Loucy (cell line): ENCODE measurements around the gene LRRC27.
"Not testable (repeated sequence)": the region's sequence is repeated elsewhere in the genome, so short reads cannot be mapped to it uniquely, and the experiment has no call there.

Experiments used
- H2AFZ ChIP-seq: fragments of 200-600 bp; sonication (generic); 2 replicates; pipeline ENCODE4 v1.6.0; 2016; ENCODE audit warnings: antibody characterized with exemption, mild to moderate bottlenecking, low read length, moderate library complexity
- H3F3A ChIP-seq: fragments of 200-600 bp; 2 replicates; pipeline ENCODE4 v1.6.0; 2016; ENCODE audit warnings: antibody characterized with exemption, low read depth, mild to moderate bottlenecking
- H3K27me3 ChIP-seq: fragments of 200-600 bp; sonication (generic); 2 replicates; pipeline ENCODE4 v1.6.1; 2014; ENCODE audit warnings: low read length, mild to moderate bottlenecking; ENCODE audit not compliant: insufficient read depth, poor library complexity, severe bottlenecking
- H3K36me3 ChIP-seq: fragments of 200-600 bp; sonication (generic); 2 replicates; pipeline ENCODE4 v1.6.1; 2016; ENCODE audit warnings: low read length; ENCODE audit not compliant: insufficient read depth
- H3K4me1 ChIP-seq: fragments of 200-600 bp; sonication (generic); 2 replicates; pipeline ENCODE4 v1.5.1; 2014; ENCODE audit warnings: low read length, mild to moderate bottlenecking; ENCODE audit not compliant: insufficient read depth, poor library complexity, severe bottlenecking
- H3K4me2 ChIP-seq: fragments of 200-600 bp; sonication (generic); 2 replicates; pipeline ENCODE4 v1.6.0; 2014; ENCODE audit warnings: antibody characterized with exemption, low read length, low read depth, mild to moderate bottlenecking; ENCODE audit not compliant: poor library complexity, severe bottlenecking
- H3K4me3 ChIP-seq: fragments of 200-600 bp; sonication (generic); 2 replicates; pipeline ENCODE4 v1.5.1; 2014; ENCODE audit warnings: low read length, mild to moderate bottlenecking, mixed read lengths; ENCODE audit not compliant: poor library complexity, severe bottlenecking
- H3K79me2 ChIP-seq: fragments of 200-600 bp; sonication (generic); 2 replicates; pipeline ENCODE4 v1.6.1; 2014; ENCODE audit warnings: low read length; ENCODE audit not compliant: insufficient read depth
- H3K9ac ChIP-seq: fragments of 200-600 bp; sonication (generic); 2 replicates; pipeline ENCODE4 v1.6.0; 2014; ENCODE audit warnings: mild to moderate bottlenecking, low read depth, low read length, moderate library complexity; ENCODE audit not compliant: poor library complexity, severe bottlenecking
- H3K9me2 ChIP-seq: fragments of 200-600 bp; sonication (generic); replicated peaks from 2 replicates; pipeline ENCODE4 v1.6.1; 2016; ENCODE audit warnings: low read depth, low read length, mixed read lengths
- H3K9me3 ChIP-seq: fragments of 200-600 bp; sonication (generic); 2 replicates; pipeline ENCODE4 v1.6.1; 2014; ENCODE audit warnings: mild to moderate bottlenecking, antibody characterized with exemption, low read length, low read depth; ENCODE audit not compliant: insufficient read depth
- H4K20me1 ChIP-seq: fragments of 200-600 bp; sonication (generic); 2 replicates; pipeline ENCODE4 v1.6.0; 2014; ENCODE audit warnings: antibody characterized with exemption, low read length, mild to moderate bottlenecking; ENCODE audit not compliant: insufficient read depth, poor library complexity, severe bottlenecking
- CTCF ChIP-seq: fragments of 200-600 bp; sonication (generic); conservative IDR thresholded peaks from 2 replicates; pipeline ENCODE4 v1.5.1; 2014; ENCODE audit warnings: mild to moderate bottlenecking, antibody characterized with exemption, low read length
- EZH2phosphoT487 ChIP-seq: fragments of 200-600 bp; IDR thresholded peaks from 2 replicates; pipeline ENCODE4 v1.6.1; 2018; ENCODE audit warnings: antibody characterized with exemption, mild to moderate bottlenecking, moderate library complexity, borderline replicate concordance

Gene LRRC27

GRCh38 chr10:132294561-132295318 lies 37.3 kb upstream of the LRRC27 start:
- H3K79me2 ChIP-seq = no peaks in the 10 kb centered on the region
- no peak overlapping the region for H3K9ac ChIP-seq
- H2AFZ ChIP-seq = no peak overlapping the region
- H3K9me3 ChIP-seq = no peaks in the 10 kb centered on the region
- no peak for TF ChIP-seq CTCF
- TF ChIP-seq EZH2phosphoT487 = no peak
- H3K4me2 ChIP-seq = no peak overlapping the region
- H3F3A ChIP-seq = no peaks in the 10 kb centered on the region
- H3K27me3 ChIP-seq = no peaks in the 10 kb centered on the region
- no peaks in the 10 kb centered on the region for H3K4me1 ChIP-seq
- H3K9me2 ChIP-seq = no peaks in the 10 kb centered on the region
- H4K20me1 ChIP-seq = no peaks in the 10 kb centered on the region
- no peaks in the 10 kb centered on the region for H3K36me3 ChIP-seq
- H3K4me3 ChIP-seq = no peak overlapping the region

- not testable (repeated sequence) for H3K4me2 ChIP-seq, H3K9me2 ChIP-seq, H3K36me3 ChIP-seq, H3K9me3 ChIP-seq, H3K4me1 ChIP-seq, H3K79me2 ChIP-seq, H3K9ac ChIP-seq, H3K4me3 ChIP-seq, H3F3A ChIP-seq, H3K27me3 ChIP-seq, H2AFZ ChIP-seq, H4K20me1 ChIP-seq
These were observed 36.5 kb upstream of the LRRC27 start for GRCh38 chr10:132295481-132295880.

- Histone ChIP-seq H3K9ac (no peak overlapping the region), H2AFZ (no peak overlapping the region), H3F3A (no peaks in the 10 kb centered on the region), H3K36me3 (no peaks in the 10 kb centered on the region), H3K9me2 (no peaks in the 10 kb centered on the region), H3K4me1 (no peaks in the 10 kb centered on the region), H4K20me1 (no peaks in the 10 kb centered on the region), H3K27me3 (no peaks in the 10 kb centered on the region), H3K4me2 (no peak overlapping the region), H3K4me3 (no peak overlapping the region), H3K79me2 (no peaks in the 10 kb centered on the region), H3K9me3 (no peaks in the 10 kb centered on the region)
- TF ChIP-seq EZH2phosphoT487 (no peak), CTCF (no peak)
These were observed 35.1 kb upstream of the LRRC27 start for GRCh38 chr10:132296666-132297443.
